HT1080 (cell line): ENCODE measurements around the gene LRRC56. TPM values are rescaled to one million over a fixed set of nuclear protein-coding genes. Genes with fewer than 3 reads are reported as not detected.

Source experiments
- DNase-seq: peaks from one replicate; pipeline ENCODE4 v3.0.0-alpha.2; 2015; ENCODE audit warnings: low read depth
- total RNA-seq: library from RNA; depleted of rRNA; stranded (reverse); fragments of >200 nt; shearing (Covaris generic); gene quantifications from 2 replicates; pipeline ENCODE4 v1.2.3, GENCODE V29; 2014

LRRC56 gene
- total RNA-seq, 1 experiment from 2014 or later, result not detected

DNA sequence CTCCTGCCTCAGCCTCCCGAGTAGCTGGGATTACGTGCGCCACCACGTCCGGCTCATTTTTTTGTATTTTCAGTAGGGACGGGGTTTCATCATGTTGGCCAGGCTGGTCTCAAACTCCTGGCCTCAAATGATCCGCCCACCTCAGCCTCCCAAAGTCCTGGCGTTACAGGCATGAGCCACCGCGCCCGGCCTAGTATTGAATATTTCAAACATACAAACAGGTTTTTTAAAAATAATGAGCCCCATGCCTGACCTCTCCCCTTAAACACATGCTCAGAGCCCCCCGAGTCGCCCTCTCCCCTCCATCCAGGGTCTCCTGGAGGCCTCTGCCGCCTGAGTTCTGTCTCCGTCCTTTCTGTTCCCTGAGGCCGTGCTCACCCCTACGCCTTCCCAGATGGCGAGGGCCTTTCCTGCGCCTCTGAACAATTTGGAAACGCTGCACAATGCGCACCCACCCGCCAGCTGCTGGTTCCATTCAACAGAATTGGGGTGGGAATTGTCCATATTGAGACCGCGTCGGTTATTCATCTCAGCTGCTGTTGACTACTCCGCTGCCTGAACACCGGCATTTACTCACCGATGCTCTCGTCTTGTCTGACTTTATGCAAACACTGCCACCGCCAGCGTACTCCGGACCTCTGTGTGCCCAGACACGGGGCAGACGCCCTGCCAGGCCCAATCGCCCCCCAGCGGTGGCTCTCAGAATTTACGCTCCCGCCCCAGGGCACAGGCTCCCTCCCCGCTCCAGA is 16.7 kb upstream of the LRRC56 start:
- DNase-seq, result no peak

GRCh38 chr11:521177-521688 is 16.1 kb upstream of the LRRC56 start:
- no peak for DNase-seq

GRCh38 chr11:526192-526591 is 11.1 kb upstream of the LRRC56 start:
- DNase-seq, result no peak

DNA sequence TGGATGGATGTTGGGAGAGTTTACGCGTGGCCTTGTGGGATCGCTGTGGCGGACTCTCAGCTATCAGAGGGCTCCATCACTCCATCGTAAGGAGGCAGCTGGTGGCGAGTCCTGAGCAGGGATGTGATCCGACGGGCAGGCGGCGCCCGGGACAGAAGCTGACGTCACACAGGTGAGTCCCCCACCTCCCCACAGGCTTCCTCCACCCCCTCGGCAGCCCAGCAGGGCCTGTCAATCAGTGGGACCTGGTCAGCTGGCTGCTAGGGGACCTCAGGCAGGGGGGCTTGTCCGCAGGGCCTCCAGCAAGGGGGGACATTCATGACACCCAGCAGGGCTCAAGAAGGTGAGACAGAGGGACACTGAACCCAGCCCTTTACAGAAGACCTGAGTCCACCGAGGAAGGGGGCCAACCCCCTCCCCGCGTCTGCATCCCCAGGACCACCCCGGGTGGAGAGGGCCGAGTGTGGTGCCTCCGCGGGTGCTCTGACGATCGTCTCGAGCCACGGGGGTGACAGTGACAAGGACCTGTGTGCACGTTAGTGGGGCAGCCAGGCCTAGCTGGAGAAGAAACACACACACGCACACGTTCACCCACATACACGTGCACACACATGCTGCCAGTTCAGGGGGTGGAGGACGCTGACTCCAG is 9.0 kb upstream of the LRRC56 start:
- DNase-seq, result no peak

DNA sequence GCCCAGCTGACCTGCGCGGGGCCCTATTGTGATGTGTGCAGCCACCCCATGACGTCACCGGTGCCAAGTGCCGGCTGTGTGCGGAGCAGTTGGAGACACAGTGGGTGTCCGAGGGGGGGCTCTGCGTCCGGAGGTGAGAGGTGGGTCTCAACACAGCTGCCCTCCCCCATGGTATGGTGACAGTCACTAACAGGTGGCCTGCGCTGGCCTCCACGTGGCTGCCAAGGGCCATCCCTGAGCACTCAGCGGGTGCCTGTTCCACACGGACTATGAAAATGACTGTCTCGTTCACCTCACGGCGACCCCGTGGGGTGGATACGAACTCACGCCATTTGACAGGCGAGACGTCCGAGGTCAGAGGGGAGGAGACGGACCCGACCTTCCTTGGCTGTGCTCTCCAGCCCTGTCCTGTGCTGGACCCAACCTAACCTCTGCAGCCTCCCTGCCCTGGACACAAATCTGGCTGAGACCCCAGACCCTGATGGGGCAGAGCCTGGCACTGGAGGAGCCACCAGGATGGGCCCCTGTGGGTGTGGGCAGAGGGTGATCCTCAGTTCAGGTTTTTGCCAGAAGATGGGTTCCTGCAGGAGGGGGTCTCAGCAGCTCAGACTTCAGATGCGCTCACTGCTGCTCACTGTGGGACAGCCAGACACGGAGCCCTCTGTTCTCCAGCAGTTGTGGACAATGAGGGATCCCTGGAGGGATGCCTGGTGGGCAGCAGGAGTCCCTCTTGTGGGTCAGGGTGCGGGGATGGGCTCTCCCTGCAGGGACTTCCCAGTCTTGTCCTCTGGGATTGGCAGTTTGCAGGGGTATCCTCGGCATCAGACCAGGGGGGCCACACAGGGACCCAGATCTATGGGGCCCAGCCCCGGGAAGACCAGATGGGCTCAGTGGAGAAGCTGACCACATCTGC is 8.3 kb upstream of the LRRC56 start:
- no peak for DNase-seq

DNA sequence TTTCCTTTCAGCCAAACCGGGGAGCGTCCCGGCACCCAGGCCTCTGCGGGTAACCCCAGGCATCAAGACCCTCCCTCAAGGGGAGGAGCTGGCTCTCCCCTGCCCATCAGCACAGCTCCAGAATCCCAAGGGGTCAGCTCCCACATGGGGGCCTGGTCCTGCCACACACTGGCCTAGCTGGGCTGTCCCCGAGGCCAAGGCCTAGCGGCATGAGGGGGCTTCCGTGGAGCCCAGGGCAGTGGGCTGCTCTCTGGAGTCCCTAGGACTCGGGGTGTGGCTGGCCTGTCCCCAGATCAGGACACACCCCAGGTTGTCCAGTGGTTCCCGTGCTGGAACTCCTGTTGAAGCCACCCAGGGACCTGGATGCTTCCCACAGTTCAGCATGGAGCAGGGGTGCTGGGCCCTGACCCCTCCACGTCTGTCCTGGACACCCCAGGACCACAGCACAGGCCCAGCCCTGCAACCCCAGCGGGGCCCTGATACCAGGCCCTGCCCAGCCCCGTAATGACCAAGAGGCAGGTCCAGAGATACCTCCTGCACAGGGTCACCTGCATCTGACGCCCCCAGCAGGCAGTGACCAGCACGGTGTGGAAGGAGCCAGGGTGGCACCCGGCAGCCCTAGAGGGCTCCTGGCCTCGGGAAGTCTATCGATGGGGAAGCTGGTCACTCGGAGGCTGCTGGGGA is 7.5 kb upstream of the LRRC56 start:
- DNase-seq, result no peak

- no peak for DNase-seq
These were observed 6.1 kb upstream of the LRRC56 start for GRCh38 chr11:530960-531831.

DNA sequence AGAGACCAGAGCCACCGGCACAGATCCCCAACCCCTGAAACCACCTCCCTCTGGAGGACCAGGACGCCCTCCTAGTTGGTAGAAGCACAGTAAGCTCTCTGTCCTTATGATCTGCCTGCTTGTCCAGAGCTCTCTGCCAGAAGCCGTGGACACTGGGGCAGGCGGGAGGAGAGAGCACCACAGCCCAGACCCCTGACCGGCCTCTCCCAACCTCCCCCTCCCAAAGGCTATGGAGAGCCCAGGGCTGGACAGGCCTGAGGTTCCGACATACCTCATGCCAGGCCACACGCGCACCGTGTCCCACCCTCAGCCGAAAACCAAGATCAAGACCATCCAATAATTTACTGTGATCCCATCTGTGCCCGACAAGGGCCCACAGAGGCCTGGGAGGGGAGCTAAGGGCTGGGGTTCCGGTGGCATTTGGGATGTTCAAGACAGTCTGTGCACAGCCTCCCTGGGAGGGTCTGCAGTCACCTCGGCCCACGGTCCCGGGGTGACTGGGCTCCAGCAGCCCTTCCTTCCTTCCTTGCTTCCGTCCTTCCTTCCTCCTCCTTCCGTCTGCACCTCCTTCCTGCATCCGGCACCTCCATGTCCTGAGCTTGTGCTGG is 5.3 kb upstream of the LRRC56 start:
- DNase-seq, result no peak

- no peak for DNase-seq
These were observed 4.8 kb upstream of the LRRC56 start for GRCh38 chr11:532527-532985.

DNA sequence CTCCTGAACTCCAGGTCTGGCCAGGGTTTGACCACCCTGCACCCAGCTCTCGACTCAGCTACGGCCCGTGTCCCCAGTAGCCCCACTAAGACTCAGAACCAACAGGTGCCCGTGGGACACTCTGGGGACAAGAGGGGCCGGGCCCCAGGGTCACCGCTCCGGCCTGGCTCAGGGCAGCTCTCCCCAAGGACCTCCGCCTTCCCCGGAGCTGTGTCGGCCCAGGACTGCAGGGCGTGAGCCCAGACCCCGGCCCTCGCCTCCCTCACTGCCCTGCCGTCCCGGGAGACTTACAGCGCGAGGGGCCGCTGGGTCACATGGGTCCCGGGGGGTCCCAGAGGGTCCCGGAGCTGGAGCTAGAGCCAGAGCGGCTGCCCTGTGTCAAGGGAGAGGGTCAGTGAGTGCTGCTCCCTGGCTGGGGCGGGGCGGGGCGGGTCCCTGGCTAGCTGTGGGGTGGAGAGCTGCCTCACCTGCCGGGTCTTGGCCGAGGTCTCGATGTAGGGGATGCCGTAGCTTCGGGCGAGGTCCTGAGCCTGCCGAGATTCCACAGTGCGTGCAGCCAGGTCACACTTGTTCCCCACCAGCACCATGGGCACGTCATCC is 4.2 kb upstream of the LRRC56 start:
- DNase-seq, result no peak

- no peak for DNase-seq
These were observed 3.5 kb upstream of the LRRC56 start for GRCh38 chr11:533586-534395.

- no peak for DNase-seq
These were observed 2.7 kb upstream of the LRRC56 start for GRCh38 chr11:534396-535209.

GRCh38 chr11:535210-535518 is 2.2 kb upstream of the LRRC56 start:
- DNase-seq, result no peak

- DNase-seq, result peak; percentile 84
These were observed 1.5 kb upstream of the LRRC56 start, which contains the start of gene HRAS for GRCh38 chr11:535519-536454. Gene HRAS (minus strand): TSS chr11:535576.

GRCh38 chr11:537622-538430 is 499 bp downstream of the LRRC56 start:
- no peak for DNase-seq
